BLaER1 treated with 17β-estradiol and CSF1 and Interleukin-3, amounts not matched to agents 10 nM and 100 nM (cell line): ENCODE measurements around the gene RUBCNL.

Source experiments
- H3K27ac ChIP-seq, 11 experiments: shearing (Covaris generic); formaldehyde crosslinking; 2 replicates each; pipeline ENCODE4 v1.8.1; 2022
- H3K27me3 ChIP-seq, 11 experiments: shearing (Covaris generic); formaldehyde crosslinking; 2 replicates each; pipeline ENCODE4 v1.8.1; 2022
- H3K36me3 ChIP-seq, 11 experiments: shearing (Covaris generic); formaldehyde crosslinking; 2 replicates each; pipeline ENCODE4 v1.8.1; 2022
- H3K4me1 ChIP-seq, 10 experiments: shearing (Covaris generic); formaldehyde crosslinking; 2 replicates each; pipeline ENCODE4 v1.8.1; 2022
- H3K4me2 ChIP-seq, 11 experiments: shearing (Covaris generic); formaldehyde crosslinking; 2 replicates each; pipeline ENCODE4 v1.8.1; 2022
- H3K4me3 ChIP-seq, 10 experiments: shearing (Covaris generic); formaldehyde crosslinking; 2 replicates each; pipeline ENCODE4 v1.8.1; 2022
- H3K9ac ChIP-seq, 11 experiments: shearing (Covaris generic); formaldehyde crosslinking; 2 replicates each; pipeline ENCODE4 v1.8.1; 2022
- H3K9me3 ChIP-seq, 11 experiments: shearing (Covaris generic); formaldehyde crosslinking; replicated peaks in 1 of 11; 2 replicates each; pipeline ENCODE4 v1.8.1; 2022
- H4K20me1 ChIP-seq, 11 experiments: shearing (Covaris generic); formaldehyde crosslinking; 2 replicates each; pipeline ENCODE4 v1.8.1; 2022
- Cebpa-rat ChIP-seq, 11 experiments: shearing (Covaris generic); IDR thresholded peaks; 2 replicates each; pipeline ENCODE4 v1.8.1; 2022

Gene RUBCNL

GRCh38 chr13:46313432-46314257, 73.4 kb downstream of the RUBCNL start:
- H3K4me2 ChIP-seq, result peak overlapping the region in 3 of 11 experiments; percentile 5 to 15 (median 8); a peak in 1 of 22 replicates

GRCh38 chr13:46313024-46313423, 74.0 kb downstream of the RUBCNL start:
- Histone ChIP-seq H3K27ac (no peak overlapping the region), H3K9ac (no peak overlapping the region), H3K27me3 (no peaks in the 10 kb centered on the region), H4K20me1 (no peaks in the 10 kb centered on the region), H3K4me2 (no peak overlapping the region), H3K4me1 (peaks cover 0 to 10% (median 0%) of the 10 kb centered on the region in 10 experiments; a peak in 4 of 20 replicates), H3K9me3 (peaks cover 0 to 29% (median 9%) of the 10 kb centered on the region in 11 experiments; a peak in 11 of 22 replicates), H3K4me3 (no peak overlapping the region), H3K36me3 (no peaks in the 10 kb centered on the region)
- TF ChIP-seq Cebpa-rat (IDR thresholded peaks at IDR 0.05), result no peak

More at GRCh38 chr13:46313432-46314257, 73.4 kb downstream of the RUBCNL start:
- Histone ChIP-seq H3K27ac (peak overlapping the region in 2 of 11 experiments; percentile 35 to 40; a peak in 2 of 22 replicates), H3K9ac (no peak overlapping the region), H3K27me3 (no peaks in the 10 kb centered on the region), H3K4me3 (no peak overlapping the region), H3K9me3 (peaks cover 0 to 29% (median 9%) of the 10 kb centered on the region in 11 experiments; a peak in 11 of 22 replicates), H3K36me3 (no peaks in the 10 kb centered on the region), H3K4me1 (peaks cover 0 to 13% (median 0%) of the 10 kb centered on the region in 10 experiments; a peak in 5 of 20 replicates), H4K20me1 (no peaks in the 10 kb centered on the region)
- no peak for TF ChIP-seq Cebpa-rat (IDR thresholded peaks at IDR 0.05)

- no peak for TF ChIP-seq Cebpa-rat (IDR thresholded peaks at IDR 0.05)
- Histone ChIP-seq H3K4me1 (peaks cover 0 to 7% (median 0%) of the 10 kb centered on the region in 10 experiments; a peak in 4 of 20 replicates), H3K36me3 (no peaks in the 10 kb centered on the region), H3K27me3 (no peaks in the 10 kb centered on the region), H4K20me1 (no peaks in the 10 kb centered on the region), H3K9me3 (peaks cover 0 to 29% (median 9%) of the 10 kb centered on the region in 11 experiments; a peak in 11 of 22 replicates), H3K4me2 (no peak overlapping the region), H3K4me3 (no peak overlapping the region), H3K9ac (no peak overlapping the region), H3K27ac (no peak overlapping the region)
Observed at GRCh38 chr13:46311217-46311616, 75.8 kb downstream of the RUBCNL start.

GRCh38 chr13:46310066-46310465, 77.0 kb downstream of the RUBCNL start:
- H3K4me3 ChIP-seq, result no peak overlapping the region
- peaks cover 0 to 7% (median 0%) of the 10 kb centered on the region in 10 experiments; a peak in 4 of 20 replicates for H3K4me1 ChIP-seq
- H3K4me2 ChIP-seq, result no peak overlapping the region
- peaks cover 0 to 29% (median 9%) of the 10 kb centered on the region in 11 experiments; a peak in 11 of 22 replicates for H3K9me3 ChIP-seq
- H4K20me1 ChIP-seq, result no peaks in the 10 kb centered on the region
- H3K9ac ChIP-seq, result no peak overlapping the region
- no peak for TF ChIP-seq Cebpa-rat (IDR thresholded peaks at IDR 0.05)
- H3K27me3 ChIP-seq, result no peaks in the 10 kb centered on the region
- H3K36me3 ChIP-seq, result no peaks in the 10 kb centered on the region
- no peak overlapping the region for H3K27ac ChIP-seq

GRCh38 chr13:46307554-46307953, 79.5 kb downstream of the RUBCNL start:
- no peaks in the 10 kb centered on the region for H3K27me3 ChIP-seq
- no peak overlapping the region for H3K9ac ChIP-seq
- no peak overlapping the region for H3K4me2 ChIP-seq
- peaks cover 0 to 29% (median 14%) of the 10 kb centered on the region in 11 experiments; a peak in 13 of 22 replicates for H3K9me3 ChIP-seq
- TF ChIP-seq Cebpa-rat (IDR thresholded peaks at IDR 0.05), result no peak
- H3K36me3 ChIP-seq, result no peaks in the 10 kb centered on the region
- no peak overlapping the region for H3K27ac ChIP-seq
- no peak overlapping the region for H3K4me3 ChIP-seq
- H3K4me1 ChIP-seq, result peaks cover 0 to 18% (median 0%) of the 10 kb centered on the region in 10 experiments; a peak in 4 of 20 replicates
- H4K20me1 ChIP-seq, result no peaks in the 10 kb centered on the region

GRCh38 chr13:46304546-46304945, 82.5 kb downstream of the RUBCNL start:
- H3K27me3 ChIP-seq, result no peaks in the 10 kb centered on the region
- TF ChIP-seq Cebpa-rat (IDR thresholded peaks at IDR 0.05), result no peak

GRCh38 chr13:46303742-46304385, 83.2 kb downstream of the RUBCNL start:
- no peak for TF ChIP-seq Cebpa-rat (IDR thresholded peaks at IDR 0.05)
- H4K20me1 ChIP-seq, result no peaks in the 10 kb centered on the region
- H3K27me3 ChIP-seq, result no peaks in the 10 kb centered on the region
- no peak overlapping the region for H3K27ac ChIP-seq
- H3K36me3 ChIP-seq, result no peaks in the 10 kb centered on the region
- no peak overlapping the region for H3K4me3 ChIP-seq
- H3K4me2 ChIP-seq, result peak overlapping the region in 2 of 11 experiments; percentile 53 to 66; a peak in 4 of 22 replicates
- H3K9ac ChIP-seq, result no peak overlapping the region
- peaks cover 0 to 18% (median 0%) of the 10 kb centered on the region in 10 experiments; a peak in 4 of 20 replicates for H3K4me1 ChIP-seq
- H3K9me3 ChIP-seq, result peaks cover 22 to 37% (median 33%) of the 10 kb centered on the region in 11 experiments; a peak in 20 of 22 replicates

More at GRCh38 chr13:46304546-46304945, 82.5 kb downstream of the RUBCNL start:
- no peak overlapping the region for H3K9ac ChIP-seq
- H4K20me1 ChIP-seq, result no peaks in the 10 kb centered on the region
- peak overlapping the region in 2 of 11 experiments; percentile 22 to 24; a peak in 3 of 22 replicates for H3K4me2 ChIP-seq
- H3K4me3 ChIP-seq, result no peak overlapping the region
- no peak overlapping the region for H3K27ac ChIP-seq
- H3K9me3 ChIP-seq, result peaks cover 17 to 32% (median 26%) of the 10 kb centered on the region in 11 experiments; a peak in 20 of 22 replicates
- H3K4me1 ChIP-seq, result peaks cover 0 to 18% (median 0%) of the 10 kb centered on the region in 10 experiments; a peak in 4 of 20 replicates
- H3K36me3 ChIP-seq, result no peaks in the 10 kb centered on the region

GRCh38 chr13:46297361-46297811, 89.7 kb downstream of the RUBCNL start:
- peak overlapping the region in 8 of 11 experiments; percentile 50 to 91 (median 58); a peak in 15 of 22 replicates for H3K4me2 ChIP-seq
- H3K27me3 ChIP-seq, result no peaks in the 10 kb centered on the region
- peak overlapping the region; percentile 61 to 82 (median 79); a peak in 21 of 22 replicates for H3K27ac ChIP-seq
- peaks cover 12 to 51% (median 29%) of the 10 kb centered on the region in 10 experiments; a peak in 19 of 20 replicates for H3K4me1 ChIP-seq
- H3K4me3 ChIP-seq, result no peak overlapping the region
- no peaks in the 10 kb centered on the region for H4K20me1 ChIP-seq
- peaks cover 20 to 38% (median 35%) of the 10 kb centered on the region in 11 experiments; a peak in 20 of 22 replicates for H3K9me3 ChIP-seq
- peak overlapping the region in 1 of 11 experiments; percentile 3; a peak in 1 of 22 replicates for H3K9ac ChIP-seq
- TF ChIP-seq Cebpa-rat (IDR thresholded peaks at IDR 0.05), result no peak
- H3K36me3 ChIP-seq, result no peaks in the 10 kb centered on the region
